ENCODE data around the gene PALD1.

DNA sequence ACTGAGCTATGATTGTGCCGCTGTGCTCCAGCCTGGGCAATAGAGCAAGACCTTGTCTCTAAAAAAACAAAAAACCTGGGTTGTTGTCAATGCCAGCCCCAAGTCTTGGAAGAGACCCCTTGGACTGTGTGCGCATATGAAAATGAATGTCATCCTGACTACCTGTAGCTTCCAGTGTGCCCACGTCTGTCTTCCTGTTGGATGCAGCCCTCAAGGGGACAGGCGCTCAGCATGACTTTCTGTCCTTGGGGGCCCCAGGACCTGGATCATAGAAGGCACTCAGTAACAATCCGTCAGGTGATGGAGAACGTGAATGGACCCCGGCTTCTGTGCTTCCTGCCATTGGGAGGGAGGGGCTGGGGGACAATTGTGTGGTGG lies 114.9 kb downstream of the PALD1 start:
- TF ChIP-seq EP300 (IDR thresholded peaks at IDR 0.05) (no peak), POLR2A (IDR thresholded peaks at IDR 0.05) (no peak)
- TF ChIP-seq, protein P1, sequence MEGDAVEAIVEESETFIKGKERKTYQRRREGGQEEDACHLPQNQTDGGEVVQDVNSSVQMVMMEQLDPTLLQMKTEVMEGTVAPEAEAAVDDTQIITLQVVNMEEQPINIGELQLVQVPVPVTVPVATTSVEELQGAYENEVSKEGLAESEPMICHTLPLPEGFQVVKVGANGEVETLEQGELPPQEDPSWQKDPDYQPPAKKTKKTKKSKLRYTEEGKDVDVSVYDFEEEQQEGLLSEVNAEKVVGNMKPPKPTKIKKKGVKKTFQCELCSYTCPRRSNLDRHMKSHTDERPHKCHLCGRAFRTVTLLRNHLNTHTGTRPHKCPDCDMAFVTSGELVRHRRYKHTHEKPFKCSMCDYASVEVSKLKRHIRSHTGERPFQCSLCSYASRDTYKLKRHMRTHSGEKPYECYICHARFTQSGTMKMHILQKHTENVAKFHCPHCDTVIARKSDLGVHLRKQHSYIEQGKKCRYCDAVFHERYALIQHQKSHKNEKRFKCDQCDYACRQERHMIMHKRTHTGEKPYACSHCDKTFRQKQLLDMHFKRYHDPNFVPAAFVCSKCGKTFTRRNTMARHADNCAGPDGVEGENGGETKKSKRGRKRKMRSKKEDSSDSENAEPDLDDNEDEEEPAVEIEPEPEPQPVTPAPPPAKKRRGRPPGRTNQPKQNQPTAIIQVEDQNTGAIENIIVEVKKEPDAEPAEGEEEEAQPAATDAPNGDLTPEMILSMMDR (IDR thresholded peaks at IDR 0.05): no peak

Measured in tibial nerve (tissue), 4 donors.